Astrocyte of the cerebellum (primary cell): ENCODE results near the gene PFDN4.
A peak's percentile ranks its signal among the peaks of the same experiment; 100 is the strongest.

Source experiments
- DNase-seq: peaks from one replicate; pipeline ENCODE4 v3.0.0-alpha.2; 2011; ENCODE audit warnings: low read depth
- H3K4me3 ChIP-seq: 2 replicates; pipeline ENCODE4 v1.5.1; 2011; ENCODE audit warnings: mild to moderate bottlenecking, low read depth, low read length, moderate library complexity
- CTCF ChIP-seq: IDR thresholded peaks from 2 replicates; pipeline ENCODE4 v1.5.1; 2012; ENCODE audit warnings: low read length, low read depth, moderate library complexity, mild to moderate bottlenecking; ENCODE audit errors: missing control alignments
- in situ Hi-C: cut with HindIII; loops from 2 replicates; pipeline ENCODE4 v1.10.0; 2017; ENCODE audit warnings: low sequenced_read_pairs

The PFDN4 gene

GRCh38 chr20:54208548-54209176 lies 775 bp downstream of the PFDN4 start:
- peak overlapping the region; percentile 91 for H3K4me3 ChIP-seq
- in situ Hi-C loops, result no loop called here
- peak; percentile 26 for DNase-seq
- no peak for TF ChIP-seq CTCF

- peak overlapping the region; percentile 91 for H3K4me3 ChIP-seq
- in situ Hi-C loops, result no loop called here
- no peak for DNase-seq
- no peak for TF ChIP-seq CTCF
Observed at GRCh38 chr20:54209216-54209813, 1.4 kb downstream of the PFDN4 start.

- no peak overlapping the region for H3K4me3 ChIP-seq
- in situ Hi-C loops, result no loop called here
- DNase-seq, result peak; percentile 81
- TF ChIP-seq CTCF, result no peak
Observed at GRCh38 chr20:54212226-54212625, 4.3 kb downstream of the PFDN4 start.

- no peak overlapping the region for H3K4me3 ChIP-seq
- in situ Hi-C loops, result no loop called here
- no peak for DNase-seq
- TF ChIP-seq CTCF, result no peak
Observed at GRCh38 chr20:54212871-54213270, 5.0 kb downstream of the PFDN4 start.

- H3K4me3 ChIP-seq, result no peak overlapping the region
- DNase-seq, result no peak
- TF ChIP-seq CTCF, result no peak
- in situ Hi-C loops, result no loop called here
Observed at GRCh38 chr20:54214566-54214965, 6.7 kb downstream of the PFDN4 start.

GRCh38 chr20:54215157-54215789 lies 7.4 kb downstream of the PFDN4 start:
- TF ChIP-seq CTCF, result no peak
- DNase-seq, result no peak
- H3K4me3 ChIP-seq, result no peak overlapping the region
- in situ Hi-C loops, result loop anchor here (5.0 kb wide), 1 partner anchor 42 kb away; no protein-coding TSS in a partner anchor
